ENCODE data around the gene SLC27A6.
A peak's percentile ranks its signal among the peaks of the same experiment; 100 is the strongest.
"Not testable (repeated sequence)": the region's sequence is repeated elsewhere in the genome, so short reads cannot be mapped to it uniquely, and the experiment has no call there.

Gene SLC27A6

GRCh38 chr5:128965011-128965637 is at the start of gene SLC27A6:
TSS of gene SLC27A6 (plus strand) at chr5:128965488. CDS start at chr5:128966138, 650 bp downstream.
- peaks cover 32% of the 10 kb centered on the region for H3K27me3 ChIP-seq (ENCODE audit: control insufficient read depth, insufficient read depth, low read length)
- peak within 1 kb of the TSS; percentile 78 for H3K4me3 ChIP-seq (ENCODE audit: low read length)
- H3K9me3 ChIP-seq (ENCODE audit: control insufficient read depth, low read depth, low read length): no peaks in the 10 kb centered on the region
- peak within 1 kb of the TSS; percentile 39 for H3K9ac ChIP-seq (ENCODE audit: low read length)
- no peak within 1 kb of the TSS for H3K27ac ChIP-seq (ENCODE audit: low read length)
- H3K36me3 ChIP-seq (ENCODE audit: control insufficient read depth, low read depth, low read length): no peaks in the 10 kb centered on the region
- no peaks in the 10 kb centered on the region for H3K4me1 ChIP-seq (ENCODE audit: control insufficient read depth, low read depth, low read length)

DNA sequence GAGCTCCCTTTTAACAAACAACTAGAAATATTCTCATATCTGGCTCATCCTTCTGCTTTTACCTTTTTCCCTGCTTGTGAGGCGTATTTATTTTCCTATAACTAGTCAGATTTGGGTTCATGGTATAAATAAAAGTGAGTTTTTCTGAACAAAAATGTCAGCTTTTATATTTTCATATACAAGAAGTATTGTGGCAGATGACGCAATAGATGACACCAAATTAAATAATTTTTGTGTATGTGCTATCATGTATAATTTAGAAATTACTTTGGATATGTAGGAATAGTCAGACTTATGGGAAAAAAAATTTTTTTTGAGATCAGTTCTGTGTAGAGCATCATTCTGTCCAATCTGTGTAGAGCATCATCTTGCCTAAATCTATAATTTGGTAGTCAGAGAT is 45.7 kb upstream of the SLC27A6 start:
- no peak overlapping the region for H3K27ac ChIP-seq (ENCODE audit: low read length)
- no peak overlapping the region for H3K9ac ChIP-seq (ENCODE audit: low read length)
- no peaks in the 10 kb centered on the region for H3K36me3 ChIP-seq (ENCODE audit: control insufficient read depth, low read depth, low read length)
- no peaks in the 10 kb centered on the region for H3K27me3 ChIP-seq (ENCODE audit: control insufficient read depth, insufficient read depth, low read length)
- H3K4me3 ChIP-seq (ENCODE audit: low read length): no peak overlapping the region
- H3K9me3 ChIP-seq (ENCODE audit: control insufficient read depth, low read depth, low read length): no peaks in the 10 kb centered on the region
- H3K4me1 ChIP-seq (ENCODE audit: control insufficient read depth, low read depth, low read length): no peaks in the 10 kb centered on the region

DNA sequence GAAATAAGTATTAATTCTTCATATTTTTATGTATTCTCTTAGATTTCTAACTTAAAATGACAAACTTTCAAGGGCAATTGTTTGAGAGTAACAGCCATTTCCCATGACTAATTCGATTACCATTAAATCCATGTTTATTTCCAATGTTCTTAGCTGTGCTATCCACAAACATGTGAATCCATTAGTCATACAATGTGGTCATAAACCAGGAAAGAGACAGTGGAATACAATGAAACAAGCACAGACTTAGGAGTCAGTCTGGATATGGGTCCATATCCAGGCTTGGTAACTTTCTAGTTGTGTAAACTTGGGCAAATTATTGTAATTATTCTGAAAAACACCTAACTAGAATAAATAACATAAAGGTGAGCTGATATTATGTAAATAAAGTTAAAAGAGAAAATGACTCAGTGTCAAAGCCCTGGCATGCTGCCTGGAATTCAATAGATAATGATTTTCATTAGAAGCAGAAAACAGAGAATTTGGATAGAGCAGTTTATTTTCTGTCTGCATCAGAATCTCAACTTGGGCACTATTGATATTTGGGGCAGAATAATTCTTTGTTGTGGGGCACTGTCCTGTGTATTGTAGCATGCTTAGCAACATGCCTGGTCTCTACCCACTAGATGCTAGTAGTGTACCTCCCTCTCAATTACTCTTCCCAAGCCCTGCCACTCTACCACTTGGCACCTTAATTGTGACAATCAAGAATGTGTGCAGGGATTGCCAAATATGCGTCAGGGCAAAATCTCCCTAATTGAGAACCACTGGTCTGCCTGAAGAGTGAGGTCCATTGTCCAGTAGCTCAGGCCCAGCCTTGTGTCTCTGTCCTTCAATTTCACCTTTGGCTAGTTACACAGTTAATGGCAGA is 44.7 kb upstream of the SLC27A6 start:
- H3K9ac ChIP-seq (ENCODE audit: low read length): no peak overlapping the region
- no peak overlapping the region for H3K4me3 ChIP-seq (ENCODE audit: low read length)
- no peak overlapping the region for H3K27ac ChIP-seq (ENCODE audit: low read length)
- no peaks in the 10 kb centered on the region for H3K9me3 ChIP-seq (ENCODE audit: control insufficient read depth, low read depth, low read length)
- no peaks in the 10 kb centered on the region for H3K36me3 ChIP-seq (ENCODE audit: control insufficient read depth, low read depth, low read length)
- H3K4me1 ChIP-seq (ENCODE audit: control insufficient read depth, low read depth, low read length): no peaks in the 10 kb centered on the region
- H3K27me3 ChIP-seq (ENCODE audit: control insufficient read depth, insufficient read depth, low read length): no peaks in the 10 kb centered on the region

- Histone ChIP-seq H3K9ac (ENCODE audit: low read length) (no peak overlapping the region), H3K36me3 (ENCODE audit: control insufficient read depth, low read depth, low read length) (no peaks in the 10 kb centered on the region), H3K9me3 (ENCODE audit: control insufficient read depth, low read depth, low read length) (no peaks in the 10 kb centered on the region), H3K27ac (ENCODE audit: low read length) (no peak overlapping the region), H3K4me3 (ENCODE audit: low read length) (no peak overlapping the region), H3K4me1 (ENCODE audit: control insufficient read depth, low read depth, low read length) (no peaks in the 10 kb centered on the region), H3K27me3 (ENCODE audit: control insufficient read depth, insufficient read depth, low read length) (no peaks in the 10 kb centered on the region)
Observed at GRCh38 chr5:128924299-128924698, 41.0 kb upstream of the SLC27A6 start.

DNA sequence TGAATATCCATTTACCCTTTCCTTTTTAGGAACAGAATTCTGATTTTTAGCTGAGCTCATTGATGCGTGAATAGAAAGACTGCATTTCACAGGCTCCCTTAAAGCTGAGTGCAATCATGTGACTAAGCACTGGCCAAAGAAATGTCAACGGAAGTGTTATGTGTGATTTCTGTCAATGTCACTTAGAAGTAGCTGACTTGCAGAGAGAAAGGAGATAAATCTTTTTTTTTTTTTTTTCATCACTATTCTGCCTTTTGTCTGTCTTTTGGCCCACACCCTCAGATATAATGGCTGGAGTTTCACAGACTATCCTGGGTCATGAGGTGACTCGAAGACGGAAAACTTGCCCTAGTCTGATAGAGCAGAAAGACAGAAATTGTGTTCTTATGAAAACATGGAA is 39.3 kb upstream of the SLC27A6 start:
- Histone ChIP-seq H3K27ac (ENCODE audit: low read length) (no peak overlapping the region), H3K4me3 (ENCODE audit: low read length) (no peak overlapping the region), H3K27me3 (ENCODE audit: control insufficient read depth, insufficient read depth, low read length) (no peaks in the 10 kb centered on the region), H3K9ac (ENCODE audit: low read length) (no peak overlapping the region), H3K36me3 (ENCODE audit: control insufficient read depth, low read depth, low read length) (no peaks in the 10 kb centered on the region), H3K4me1 (ENCODE audit: control insufficient read depth, low read depth, low read length) (no peaks in the 10 kb centered on the region), H3K9me3 (ENCODE audit: control insufficient read depth, low read depth, low read length) (no peaks in the 10 kb centered on the region)

DNA sequence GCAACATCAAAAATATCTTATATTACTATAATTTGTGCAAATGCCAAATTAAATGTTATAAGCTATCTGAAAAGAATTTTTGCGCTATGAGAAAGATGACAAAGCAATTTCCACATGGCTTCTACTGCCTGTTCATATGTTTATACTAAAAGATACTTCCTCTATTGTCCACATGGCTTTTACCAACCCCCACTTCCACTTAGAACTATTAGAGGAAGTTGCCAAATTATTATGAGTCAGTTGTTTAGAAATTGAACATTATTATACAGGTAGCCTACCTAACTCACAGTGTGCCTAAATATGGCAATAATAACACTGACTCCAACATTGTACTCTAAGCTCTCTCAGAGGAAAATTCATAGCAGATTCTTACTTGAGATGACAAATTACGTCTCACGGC is 37.6 kb upstream of the SLC27A6 start:
- H3K9me3 ChIP-seq (ENCODE audit: control insufficient read depth, low read depth, low read length): no peaks in the 10 kb centered on the region
- no peak overlapping the region for H3K4me3 ChIP-seq (ENCODE audit: low read length)
- H3K27ac ChIP-seq (ENCODE audit: low read length): no peak overlapping the region
- H3K9ac ChIP-seq (ENCODE audit: low read length): no peak overlapping the region
- no peaks in the 10 kb centered on the region for H3K4me1 ChIP-seq (ENCODE audit: control insufficient read depth, low read depth, low read length)
- H3K27me3 ChIP-seq (ENCODE audit: control insufficient read depth, insufficient read depth, low read length): no peaks in the 10 kb centered on the region
- no peaks in the 10 kb centered on the region for H3K36me3 ChIP-seq (ENCODE audit: control insufficient read depth, low read depth, low read length)

DNA sequence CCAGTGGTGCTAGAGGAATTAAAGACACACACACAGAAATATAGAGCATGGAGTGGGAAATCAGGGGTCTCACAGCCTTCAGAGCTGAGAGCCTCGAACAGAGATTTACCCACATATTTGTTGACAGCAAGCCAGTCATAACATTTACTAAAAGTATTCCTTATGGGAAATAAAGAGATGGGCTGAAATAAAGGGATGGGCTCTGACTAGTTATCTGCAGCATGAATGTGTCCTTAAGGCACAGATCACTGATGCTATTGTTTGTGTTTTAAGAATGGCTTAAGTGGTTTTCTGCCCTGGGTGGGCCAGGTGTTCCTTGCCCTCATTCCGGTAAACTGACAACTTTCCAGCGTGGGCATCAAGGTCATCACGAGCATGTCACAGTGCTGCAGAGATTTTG is 33.1 kb upstream of the SLC27A6 start:
- H3K9ac ChIP-seq (ENCODE audit: low read length); H3K27ac ChIP-seq (ENCODE audit: low read length); H3K36me3 ChIP-seq (ENCODE audit: control insufficient read depth, low read depth, low read length); H3K4me1 ChIP-seq (ENCODE audit: control insufficient read depth, low read depth, low read length); H3K9me3 ChIP-seq (ENCODE audit: control insufficient read depth, low read depth, low read length); H3K27me3 ChIP-seq (ENCODE audit: control insufficient read depth, insufficient read depth, low read length); H3K4me3 ChIP-seq (ENCODE audit: low read length): not testable (repeated sequence)

GRCh38 chr5:128943100-128943499 is 22.2 kb upstream of the SLC27A6 start:
- not testable (repeated sequence) for H3K9ac ChIP-seq (ENCODE audit: low read length); H3K4me1 ChIP-seq (ENCODE audit: control insufficient read depth, low read depth, low read length); H3K27me3 ChIP-seq (ENCODE audit: control insufficient read depth, insufficient read depth, low read length); H3K36me3 ChIP-seq (ENCODE audit: control insufficient read depth, low read depth, low read length); H3K27ac ChIP-seq (ENCODE audit: low read length); H3K9me3 ChIP-seq (ENCODE audit: control insufficient read depth, low read depth, low read length); H3K4me3 ChIP-seq (ENCODE audit: low read length)

GRCh38 chr5:128949847-128950546 is 15.3 kb upstream of the SLC27A6 start:
- no peak overlapping the region for H3K4me3 ChIP-seq (ENCODE audit: low read length)
- no peak overlapping the region for H3K27ac ChIP-seq (ENCODE audit: low read length)
- H3K36me3 ChIP-seq (ENCODE audit: control insufficient read depth, low read depth, low read length): no peaks in the 10 kb centered on the region
- H3K27me3 ChIP-seq (ENCODE audit: control insufficient read depth, insufficient read depth, low read length): no peaks in the 10 kb centered on the region
- no peaks in the 10 kb centered on the region for H3K4me1 ChIP-seq (ENCODE audit: control insufficient read depth, low read depth, low read length)
- no peak overlapping the region for H3K9ac ChIP-seq (ENCODE audit: low read length)
- H3K9me3 ChIP-seq (ENCODE audit: control insufficient read depth, low read depth, low read length): no peaks in the 10 kb centered on the region

DNA sequence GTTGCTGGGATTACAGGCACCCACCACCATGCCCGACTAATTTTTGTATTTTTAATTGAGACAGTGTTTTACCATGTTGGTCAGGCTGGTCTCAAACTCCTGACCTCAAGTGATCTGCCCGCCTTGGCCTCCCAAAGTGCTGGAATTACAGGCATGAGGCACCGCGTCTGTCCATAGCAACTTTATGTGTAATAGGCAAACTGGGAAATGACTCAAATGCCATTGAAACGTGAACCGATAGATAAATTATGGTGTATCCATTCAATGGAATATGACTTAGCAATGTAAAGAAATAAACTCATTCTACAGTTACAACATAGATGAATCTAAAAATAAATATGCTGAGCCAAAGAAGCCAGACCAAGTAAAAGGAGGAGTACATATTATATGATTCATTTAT is 14.0 kb upstream of the SLC27A6 start:
- not testable (repeated sequence) for H3K4me1 ChIP-seq (ENCODE audit: control insufficient read depth, low read depth, low read length); H3K36me3 ChIP-seq (ENCODE audit: control insufficient read depth, low read depth, low read length); H3K9ac ChIP-seq (ENCODE audit: low read length); H3K27ac ChIP-seq (ENCODE audit: low read length); H3K9me3 ChIP-seq (ENCODE audit: control insufficient read depth, low read depth, low read length); H3K27me3 ChIP-seq (ENCODE audit: control insufficient read depth, insufficient read depth, low read length); H3K4me3 ChIP-seq (ENCODE audit: low read length)

- no peak overlapping the region for H3K27ac ChIP-seq (ENCODE audit: low read length)
- no peaks in the 10 kb centered on the region for H3K9me3 ChIP-seq (ENCODE audit: control insufficient read depth, low read depth, low read length)
- no peaks in the 10 kb centered on the region for H3K36me3 ChIP-seq (ENCODE audit: control insufficient read depth, low read depth, low read length)
- no peaks in the 10 kb centered on the region for H3K4me1 ChIP-seq (ENCODE audit: control insufficient read depth, low read depth, low read length)
- no peak overlapping the region for H3K9ac ChIP-seq (ENCODE audit: low read length)
- H3K4me3 ChIP-seq (ENCODE audit: low read length): no peak overlapping the region
- H3K27me3 ChIP-seq (ENCODE audit: control insufficient read depth, insufficient read depth, low read length): no peaks in the 10 kb centered on the region
Observed at GRCh38 chr5:128956164-128956563, 9.1 kb upstream of the SLC27A6 start.
